Mononuclear cell (primary cell): ENCODE results near the gene ZXDC. TPM values are rescaled to one million over a fixed set of nuclear protein-coding genes. Genes with fewer than 3 reads are reported as not detected.

Experiments
- H3K27me3 ChIP-seq: 2 replicates; pipeline ENCODE4 v1.6.0; 2011; ENCODE audit warnings: low read length, control low read depth; ENCODE audit not compliant: insufficient read depth
- H3K4me1 ChIP-seq: 2 replicates; pipeline ENCODE4 v1.5.1; 2011; ENCODE audit warnings: mild to moderate bottlenecking, low read length, control low read depth; ENCODE audit not compliant: insufficient read depth
- H3K4me3 ChIP-seq: 2 replicates; pipeline ENCODE4 v1.5.1; 2011; ENCODE audit warnings: mild to moderate bottlenecking, low read length, moderate library complexity
- H3K9me3 ChIP-seq: 2 replicates; pipeline ENCODE4 v1.5.1; 2011; ENCODE audit warnings: low read depth, mild to moderate bottlenecking, control low read depth, low read length
- total RNA-seq: library from RNA; depleted of rRNA; stranded (reverse); fragments of >200 nt; gene quantifications from one replicate; pipeline ENCODE4 v1.2.3, GENCODE V29; 2012

The ZXDC gene
- total RNA-seq, 1 donor = 63.2 TPM

DNA sequence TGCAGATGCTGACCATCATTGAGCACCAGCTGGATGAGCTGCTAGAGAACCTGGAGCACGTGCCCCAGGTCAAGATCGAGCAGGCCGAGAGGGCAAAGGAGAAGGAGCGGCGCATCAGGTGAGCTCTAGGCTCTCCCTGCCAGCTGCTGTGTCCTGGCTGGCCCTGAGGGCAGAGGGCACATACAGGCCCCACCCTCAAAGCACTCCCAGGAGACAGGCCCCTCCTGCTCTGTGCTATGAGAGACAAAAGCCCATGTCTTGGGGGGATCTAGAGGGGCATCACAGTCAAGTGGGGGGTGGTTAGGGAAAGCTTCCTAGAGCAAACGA, 41.5 kb downstream of the ZXDC start:
- Histone ChIP-seq H3K9me3 (no peaks in the 10 kb centered on the region), H3K27me3 (no peaks in the 10 kb centered on the region), H3K4me1 (no peaks in the 10 kb centered on the region), H3K4me3 (no peak overlapping the region)

DNA sequence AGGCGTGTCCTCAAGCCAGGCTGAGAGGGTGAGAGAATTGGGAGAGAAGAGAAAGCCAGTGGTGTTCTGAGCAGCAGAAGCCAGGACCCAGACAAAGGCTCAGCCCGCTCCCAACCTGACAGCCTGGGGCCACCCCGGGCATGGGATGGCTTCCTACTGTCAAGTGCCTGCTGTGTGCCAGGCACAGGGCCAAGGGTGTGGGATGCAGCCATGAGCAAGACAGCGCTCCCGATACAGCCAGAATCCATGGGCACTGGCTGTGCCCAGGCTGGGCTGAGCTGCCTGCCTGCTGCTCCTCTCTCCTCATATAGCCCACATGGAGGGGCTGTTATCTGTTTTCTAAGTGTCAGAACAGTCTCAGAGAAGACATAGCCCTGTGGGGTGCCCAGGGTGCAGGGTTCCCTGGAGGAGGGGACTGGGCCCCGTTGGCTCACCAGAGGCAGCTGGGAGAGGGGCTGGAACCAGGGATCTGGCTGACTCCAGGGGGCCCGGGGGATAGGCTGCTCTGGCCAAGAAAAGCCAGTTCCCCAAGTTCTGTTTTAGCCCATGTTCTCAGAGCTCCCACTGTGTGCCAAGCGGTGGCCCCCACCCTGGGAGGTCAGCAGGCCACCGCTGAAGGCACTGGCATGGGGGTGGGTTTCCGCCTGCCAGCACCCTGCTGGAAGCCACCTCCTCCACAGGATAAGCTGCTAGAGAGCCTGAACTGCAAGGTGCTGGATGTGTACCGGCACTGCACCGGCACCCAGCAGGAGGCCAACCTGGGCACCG, 42.0 kb downstream of the ZXDC start:
- no peak overlapping the region for H3K4me3 ChIP-seq
- H3K9me3 ChIP-seq = no peaks in the 10 kb centered on the region
- no peaks in the 10 kb centered on the region for H3K4me1 ChIP-seq
- no peaks in the 10 kb centered on the region for H3K27me3 ChIP-seq

DNA sequence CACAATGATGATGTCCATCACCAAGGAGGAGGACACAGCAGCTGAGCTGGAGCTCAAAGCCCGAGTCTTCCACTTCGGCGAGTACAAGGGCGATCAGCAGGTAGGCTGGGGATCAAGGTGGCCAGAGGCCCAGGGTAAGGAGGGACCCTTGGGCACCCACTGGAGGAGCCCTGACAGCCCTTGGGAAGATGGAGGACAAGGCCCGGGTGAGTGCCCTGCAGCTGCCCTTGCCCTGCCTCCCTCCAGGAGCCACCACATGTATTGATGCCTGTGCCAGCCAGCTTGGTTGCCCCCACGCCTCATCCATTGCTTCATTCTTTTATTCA, 42.6 kb downstream of the ZXDC start:
- Histone ChIP-seq H3K27me3 (no peaks in the 10 kb centered on the region), H3K4me3 (no peak overlapping the region), H3K4me1 (no peaks in the 10 kb centered on the region), H3K9me3 (no peaks in the 10 kb centered on the region)

DNA sequence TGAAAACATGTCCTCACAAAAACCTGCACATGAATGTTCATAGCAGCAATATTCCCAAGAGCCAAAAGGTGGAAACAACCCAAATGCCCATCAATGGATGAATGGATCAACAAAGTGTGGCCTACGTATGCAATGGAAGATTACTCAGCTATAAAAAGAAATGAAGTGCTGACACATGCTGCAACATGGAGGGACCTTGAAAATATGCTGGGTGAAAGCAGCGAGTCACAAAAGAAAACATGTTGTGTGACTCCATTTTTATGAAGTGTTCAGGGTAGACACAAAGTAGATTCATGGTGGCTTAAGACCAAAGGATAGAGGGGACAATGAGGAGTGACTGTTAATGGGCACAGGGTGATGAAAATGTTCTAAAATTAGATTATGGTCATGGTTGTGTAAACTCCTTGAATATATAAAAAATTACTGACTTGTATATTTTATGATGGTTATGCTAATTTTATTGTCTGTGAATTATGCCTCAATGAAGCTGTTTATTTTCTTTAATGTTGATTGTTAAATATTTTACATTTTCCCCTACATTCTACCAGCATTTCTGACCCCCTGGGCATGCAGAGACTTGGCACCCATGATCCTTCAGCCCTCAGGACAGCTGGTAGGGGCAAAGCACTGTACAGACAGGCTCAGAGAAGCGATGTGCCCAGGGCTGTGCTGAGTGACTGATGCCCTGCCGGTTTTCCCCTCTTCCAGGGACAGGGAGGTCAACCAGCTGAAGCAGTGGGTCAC, 43.2 kb downstream of the ZXDC start:
- H3K9me3 ChIP-seq = no peaks in the 10 kb centered on the region
- H3K27me3 ChIP-seq = no peaks in the 10 kb centered on the region
- H3K4me3 ChIP-seq = no peak overlapping the region
- no peaks in the 10 kb centered on the region for H3K4me1 ChIP-seq

DNA sequence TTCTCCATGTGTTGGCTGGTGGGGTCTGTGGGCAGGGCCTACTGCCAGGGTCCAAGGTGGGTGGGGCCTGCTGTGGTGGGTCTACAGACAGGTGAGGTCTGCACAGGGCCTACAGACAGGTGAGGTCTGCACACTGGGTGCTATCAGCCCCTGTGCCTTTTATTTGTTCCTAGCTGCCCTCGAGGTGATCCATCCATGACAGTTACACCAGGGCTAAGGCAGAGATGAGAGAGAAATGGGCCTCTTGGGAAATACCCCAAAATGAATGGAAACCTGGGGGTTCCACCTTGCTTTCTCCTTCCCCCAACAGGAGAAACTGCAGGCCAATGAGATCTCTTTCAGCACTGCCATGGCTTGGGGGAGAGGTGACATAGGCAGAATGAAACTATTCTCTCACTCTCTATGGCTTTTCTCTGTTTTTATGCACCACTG, 44.6 kb downstream of the ZXDC start:
- Histone ChIP-seq H3K4me1 (no peaks in the 10 kb centered on the region), H3K4me3 (no peak overlapping the region), H3K27me3 (no peaks in the 10 kb centered on the region), H3K9me3 (peaks cover under 1% of the 10 kb centered on the region)

DNA sequence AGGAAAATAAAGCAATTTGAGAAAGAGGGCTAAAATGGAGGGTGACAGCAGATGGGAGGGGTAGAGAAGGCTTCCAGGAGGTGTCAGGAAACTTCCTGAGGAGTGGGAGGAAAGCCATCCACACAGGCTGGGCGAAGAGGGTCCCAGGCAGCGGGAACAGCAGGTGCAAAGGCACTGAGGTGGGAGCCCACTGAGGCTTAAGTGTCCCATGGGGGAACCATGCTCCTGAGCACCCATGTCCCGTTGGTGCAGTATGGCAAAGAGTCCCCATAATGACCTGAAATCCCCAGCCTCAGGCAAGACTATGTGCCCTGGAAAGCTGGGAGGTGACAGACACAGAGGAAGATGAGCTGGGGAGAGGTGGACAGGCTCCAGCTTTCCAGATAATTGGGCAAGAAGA, 50.9 kb downstream of the ZXDC start:
- Histone ChIP-seq H3K9me3 (peaks cover 8% of the 10 kb centered on the region), H3K27me3 (no peaks in the 10 kb centered on the region), H3K4me3 (no peak overlapping the region), H3K4me1 (no peaks in the 10 kb centered on the region)

DNA sequence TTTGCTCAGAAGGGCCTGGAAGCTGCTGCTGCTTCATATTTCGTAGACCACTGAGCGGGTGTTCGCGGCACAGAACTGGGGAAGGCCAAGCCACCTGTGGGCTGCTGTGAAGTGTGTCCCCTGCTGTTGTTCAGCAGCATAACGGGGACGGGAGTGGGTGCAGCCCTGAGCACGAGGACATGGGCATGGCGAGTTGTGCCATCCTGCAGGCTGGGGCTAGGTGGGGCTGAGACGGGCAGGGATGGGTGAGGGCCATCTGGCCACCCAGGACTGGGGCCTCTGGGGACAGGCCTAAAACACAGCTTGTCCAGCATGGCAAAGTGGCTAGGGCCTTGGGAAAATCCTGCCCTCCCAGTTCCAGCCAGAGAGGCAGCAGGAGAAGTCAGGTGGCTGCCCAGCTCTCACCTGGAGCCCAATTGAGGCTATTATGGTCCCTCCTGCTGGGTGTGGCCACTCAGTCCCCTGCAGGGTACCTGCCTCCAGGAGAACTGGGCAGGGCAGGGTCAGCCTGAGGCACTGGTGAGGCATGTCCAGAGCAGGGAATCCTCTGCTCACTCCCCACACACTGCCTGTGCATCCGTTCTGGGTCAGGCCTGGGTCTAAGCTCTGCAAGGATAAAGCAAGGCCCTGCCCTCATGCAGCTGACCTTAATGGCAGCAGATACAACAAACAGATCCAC, 51.5 kb downstream of the ZXDC start:
- no peaks in the 10 kb centered on the region for H3K4me1 ChIP-seq
- H3K9me3 ChIP-seq = peaks cover 8% of the 10 kb centered on the region
- H3K27me3 ChIP-seq = no peaks in the 10 kb centered on the region
- H3K4me3 ChIP-seq = no peak overlapping the region

DNA sequence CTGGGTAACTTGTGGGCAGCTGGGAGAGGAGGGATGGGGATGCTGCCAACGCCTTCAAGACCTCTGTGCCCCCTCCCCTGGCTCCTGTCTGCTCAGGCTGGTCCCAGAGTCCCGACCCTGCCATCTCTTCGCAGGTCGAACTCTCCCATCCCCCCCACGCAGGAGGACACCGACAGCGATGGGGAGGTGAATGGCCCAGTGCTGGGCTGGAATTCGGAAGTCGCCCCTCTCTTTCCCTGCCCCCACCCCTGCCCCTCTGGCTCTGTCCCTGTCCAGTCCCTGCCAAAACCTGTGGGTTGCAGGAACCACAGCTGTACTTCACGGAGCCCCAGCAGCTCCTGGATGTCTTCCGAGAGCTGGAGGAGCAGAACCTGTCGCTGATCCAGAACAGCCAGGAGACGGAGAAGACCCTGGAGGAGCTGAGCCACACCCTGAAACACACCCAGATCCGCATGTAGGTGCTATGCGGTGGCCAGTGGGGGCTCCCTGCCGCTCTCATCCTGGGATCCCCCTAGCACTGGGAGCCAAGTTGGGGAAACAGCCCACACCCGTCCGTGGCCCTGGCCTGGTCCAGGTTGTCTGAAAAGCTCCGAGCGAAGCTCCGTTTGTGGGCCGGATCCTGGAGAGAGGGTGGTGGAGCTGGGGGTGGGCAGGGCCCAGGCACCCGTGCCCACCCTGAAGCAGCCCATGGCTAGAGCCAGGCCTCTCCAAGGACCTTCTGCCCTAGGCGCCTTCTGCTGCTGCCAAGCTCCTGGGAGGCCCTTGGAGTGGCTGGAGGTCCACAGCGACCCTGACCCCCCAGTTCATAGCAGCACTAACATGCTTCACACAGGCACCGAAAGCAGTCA, 52.3 kb downstream of the ZXDC start:
- Histone ChIP-seq H3K4me1 (no peaks in the 10 kb centered on the region), H3K4me3 (no peak overlapping the region), H3K27me3 (no peaks in the 10 kb centered on the region), H3K9me3 (peaks cover 8% of the 10 kb centered on the region)

DNA sequence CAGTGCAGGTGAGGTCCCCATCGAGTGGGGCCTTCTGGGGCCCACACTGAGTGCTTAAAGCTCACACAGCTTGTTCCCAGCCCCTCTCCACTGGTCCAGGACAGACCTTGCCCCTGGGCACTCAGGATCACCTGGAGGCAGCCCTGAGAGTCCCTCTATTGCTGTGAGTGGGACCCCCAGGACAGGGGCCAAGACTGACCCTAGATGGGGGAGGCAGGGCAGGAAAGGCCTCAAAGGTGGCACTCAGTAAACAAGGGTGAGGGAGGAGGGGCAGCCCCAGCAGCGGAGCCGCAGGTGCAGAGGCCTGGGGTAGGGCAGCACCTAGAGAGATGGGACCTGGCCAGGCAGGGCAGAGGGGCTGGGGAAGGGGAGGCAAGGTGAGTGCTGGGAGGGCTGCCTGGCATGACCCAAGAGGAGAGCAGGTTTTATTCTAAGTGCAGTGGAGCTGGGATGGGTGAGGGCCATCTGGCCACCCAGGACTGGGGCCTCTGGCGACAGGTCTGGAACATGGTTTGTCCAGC, 53.1 kb downstream of the ZXDC start:
- no peaks in the 10 kb centered on the region for H3K27me3 ChIP-seq
- H3K9me3 ChIP-seq = peaks cover 8% of the 10 kb centered on the region
- H3K4me3 ChIP-seq = no peak overlapping the region
- no peaks in the 10 kb centered on the region for H3K4me1 ChIP-seq

DNA sequence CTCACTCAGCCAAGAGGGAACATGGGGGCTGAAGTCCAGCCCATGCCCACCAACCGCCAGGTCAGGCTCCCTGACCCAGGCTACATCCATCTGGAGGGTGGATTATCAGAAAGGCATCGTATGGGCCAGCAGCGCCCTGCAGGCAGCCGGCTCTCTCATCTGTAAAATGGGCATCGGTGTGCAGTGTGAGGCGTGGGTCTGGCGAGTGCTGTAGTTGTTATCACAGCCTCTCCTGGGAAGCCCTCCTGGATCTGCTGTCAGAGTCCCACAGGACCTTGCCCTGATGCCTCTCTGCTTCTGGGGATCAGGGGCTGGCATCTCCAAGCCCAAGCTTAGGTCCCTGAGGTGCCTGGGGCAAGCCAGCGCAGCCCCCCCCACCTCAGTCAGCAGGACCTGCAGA, 53.6 kb downstream of the ZXDC start:
- H3K9me3 ChIP-seq = peaks cover 8% of the 10 kb centered on the region
- no peak overlapping the region for H3K4me3 ChIP-seq
- no peaks in the 10 kb centered on the region for H3K27me3 ChIP-seq
- no peaks in the 10 kb centered on the region for H3K4me1 ChIP-seq

DNA sequence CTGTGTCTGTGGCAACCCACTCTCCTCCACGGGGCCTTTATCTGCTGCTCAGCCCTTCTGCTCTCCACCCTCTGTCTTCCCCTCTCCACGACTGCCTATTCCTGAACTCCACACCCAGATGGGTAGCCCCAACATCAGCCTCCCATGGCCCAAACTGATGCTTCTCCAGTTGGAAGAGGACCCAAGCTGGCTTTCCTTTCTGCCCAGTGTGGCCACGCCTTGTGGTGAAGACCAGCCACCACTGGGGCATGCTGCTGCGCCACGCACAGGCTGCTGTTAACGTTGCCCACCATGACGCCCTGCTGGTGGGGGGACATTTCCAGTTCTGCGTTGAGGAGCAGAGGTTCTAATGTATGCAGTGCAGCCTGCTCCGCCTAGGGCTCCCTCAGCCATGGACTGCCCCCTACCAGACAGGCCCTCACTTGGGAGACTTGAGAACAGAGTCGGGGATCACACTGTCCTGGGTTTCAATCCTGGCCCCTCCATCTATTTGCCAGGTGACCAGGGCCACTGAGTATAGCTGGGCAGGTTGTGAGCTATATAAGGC, 54.0 kb downstream of the ZXDC start:
- H3K4me1 ChIP-seq = no peaks in the 10 kb centered on the region
- no peak overlapping the region for H3K4me3 ChIP-seq
- peaks cover 8% of the 10 kb centered on the region for H3K9me3 ChIP-seq
- no peaks in the 10 kb centered on the region for H3K27me3 ChIP-seq

DNA sequence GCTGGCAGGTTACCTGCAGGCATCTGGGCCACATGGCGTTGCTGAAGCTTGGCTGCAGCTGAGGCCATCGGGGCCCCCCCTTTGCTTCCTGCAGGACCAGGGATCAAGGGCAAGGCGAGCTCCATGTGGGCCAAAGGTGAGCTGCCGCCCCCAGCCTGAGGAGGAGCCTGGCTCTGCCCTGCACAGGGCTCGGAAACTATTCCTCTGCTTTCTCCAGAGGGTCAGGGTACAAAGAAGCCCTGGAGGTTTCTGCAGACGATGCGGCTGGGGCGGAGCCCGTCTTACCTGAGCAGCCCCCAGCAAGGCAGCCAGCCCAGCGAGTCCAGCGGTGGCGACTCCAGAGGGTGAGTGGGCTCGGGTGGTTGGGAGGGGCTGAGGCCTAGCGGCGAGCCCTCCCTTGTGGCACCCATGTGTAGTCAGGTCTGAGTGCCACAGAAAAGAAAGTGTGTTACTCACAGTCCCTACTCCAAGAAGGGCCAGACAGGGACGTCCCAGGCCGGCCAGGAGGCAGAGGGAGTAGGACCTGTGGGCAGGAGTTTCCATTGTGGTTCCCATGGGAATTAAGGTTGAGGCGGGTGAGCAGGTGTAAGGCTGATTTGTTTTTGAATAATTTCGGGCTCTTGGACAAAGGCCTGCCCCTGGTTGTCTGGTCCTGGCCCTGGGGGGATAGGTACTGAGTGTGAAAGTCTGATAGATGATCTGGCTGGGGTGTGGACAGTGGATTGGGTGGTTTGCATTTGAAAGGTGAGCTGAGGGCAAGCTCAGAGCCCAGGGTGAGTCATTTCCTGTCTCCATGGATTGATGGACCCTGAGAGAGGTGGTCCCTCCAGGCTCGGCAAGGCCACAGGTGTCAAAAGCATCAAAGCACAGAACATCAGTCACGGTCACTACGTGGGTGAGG, 55.6 kb downstream of the ZXDC start:
- Histone ChIP-seq H3K9me3 (no peaks in the 10 kb centered on the region), H3K4me3 (no peak overlapping the region), H3K27me3 (peaks cover 3% of the 10 kb centered on the region), H3K4me1 (no peaks in the 10 kb centered on the region)

DNA sequence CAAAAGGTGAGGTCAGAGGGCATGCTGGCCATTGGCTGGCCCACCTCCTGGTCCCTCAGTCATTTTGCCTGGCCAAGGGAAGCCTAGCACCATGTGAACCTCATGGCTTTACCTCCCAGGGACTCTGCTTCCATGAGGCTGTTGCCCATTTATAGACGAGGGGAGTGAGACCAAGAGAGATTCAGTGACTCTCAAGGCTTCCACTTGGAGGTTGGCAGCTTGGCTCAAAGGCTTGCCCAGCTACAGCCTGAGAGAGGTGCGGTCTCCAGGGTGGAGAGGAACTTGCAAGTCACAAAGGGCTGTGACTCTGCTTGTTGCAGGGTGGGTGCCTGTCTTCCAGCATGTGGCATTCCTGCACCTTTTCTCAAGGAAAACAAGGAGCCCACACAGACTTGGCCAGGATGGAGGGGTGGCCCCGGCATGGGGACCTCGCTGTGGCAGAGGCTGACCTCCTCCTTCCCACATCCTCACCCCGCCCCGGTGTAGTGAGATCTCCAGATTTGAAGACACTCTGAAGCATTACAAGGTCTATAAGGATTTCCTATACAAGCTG, 56.5 kb downstream of the ZXDC start:
- Histone ChIP-seq H3K4me3 (no peak overlapping the region), H3K27me3 (peaks cover 3% of the 10 kb centered on the region), H3K4me1 (no peaks in the 10 kb centered on the region), H3K9me3 (no peaks in the 10 kb centered on the region)
